Activated CD8-positive, alpha-beta memory T cell treated with anti-CD3 and anti-CD28 coated beads, Interleukin-2, amount 50 U/mL, for 4 hours (primary cell): ENCODE data around the gene ZNF557.

Source experiments
- DNase-seq: peaks from one replicate; pipeline ENCODE4 v3.0.0-alpha.2; 2020

The ZNF557 gene

GRCh38 chr19:7076151-7076550 is 6.6 kb downstream of the ZNF557 start:
- DNase-seq = no peak

DNA sequence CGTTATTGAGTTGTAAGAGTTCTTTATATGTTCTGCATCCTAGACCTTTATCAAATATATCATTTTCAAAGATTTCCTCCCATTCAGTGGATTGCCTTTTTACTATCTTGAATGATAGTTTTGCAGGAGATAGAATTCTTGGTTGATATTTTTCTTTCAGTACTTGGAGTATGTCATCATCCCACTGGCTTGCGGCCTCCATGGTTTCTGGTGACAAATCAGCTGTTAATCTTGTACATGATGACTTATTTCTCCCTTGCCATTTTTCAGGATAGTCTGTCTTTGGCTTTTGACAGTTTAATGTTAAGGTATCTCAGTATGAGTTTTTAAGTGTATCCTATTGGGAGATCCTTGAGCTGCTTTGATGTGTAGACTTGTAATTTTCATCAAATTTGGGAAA is 8.5 kb downstream of the ZNF557 start:
- no peak for DNase-seq

GRCh38 chr19:7083076-7083956 is 13.8 kb downstream of the ZNF557 start:
- DNase-seq = no peak

- no peak for DNase-seq
Observed at GRCh38 chr19:7088999-7089398, 19.5 kb downstream of the ZNF557 start.

- DNase-seq = no peak
Observed at GRCh38 chr19:7098096-7098495, 28.6 kb downstream of the ZNF557 start.

DNA sequence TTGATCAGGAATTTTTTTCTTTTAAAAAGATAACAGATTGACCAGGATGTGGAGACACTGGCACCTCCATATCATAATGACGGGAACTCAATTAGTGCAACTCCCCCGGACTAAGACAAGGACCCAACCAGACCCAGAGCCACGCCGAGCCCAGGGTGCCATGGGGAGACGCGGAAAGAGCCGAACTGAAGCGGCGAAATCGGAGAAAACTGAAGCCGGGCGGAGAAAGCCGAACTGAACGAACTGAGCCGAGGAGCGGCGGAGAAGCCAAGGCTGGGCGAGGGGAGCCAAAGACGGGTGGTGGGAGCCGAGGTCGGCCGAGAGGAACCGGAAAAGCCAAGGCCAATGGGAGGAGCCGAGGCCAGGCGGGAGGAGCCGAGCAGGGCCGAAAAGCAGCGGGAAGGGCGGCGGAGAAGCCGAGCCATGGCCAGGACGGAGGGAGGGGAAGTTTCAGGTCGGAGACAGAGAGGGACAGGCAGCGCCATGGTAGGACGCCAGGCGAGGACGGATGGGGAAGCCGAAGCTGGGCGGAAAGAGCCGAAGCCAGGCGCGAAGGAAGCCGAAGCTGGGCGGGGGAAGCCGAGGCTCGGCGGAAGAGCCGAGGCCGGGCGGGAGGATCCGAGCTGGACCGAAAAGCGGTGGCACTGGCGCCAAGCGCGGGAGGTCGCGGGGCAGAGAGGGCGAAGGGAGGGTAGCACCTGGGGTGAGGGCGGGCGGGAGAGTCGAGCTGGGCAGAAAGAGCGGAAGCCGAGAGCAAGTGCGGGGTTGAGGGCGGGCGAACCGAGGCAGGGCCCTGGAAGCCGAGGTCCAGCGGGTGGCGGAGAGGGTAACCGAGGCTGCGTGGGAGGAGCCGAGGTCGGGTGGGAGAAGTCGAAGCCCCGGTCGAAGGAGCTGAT is 29.4 kb downstream of the ZNF557 start:
- peak; percentile 89 for DNase-seq

DNA sequence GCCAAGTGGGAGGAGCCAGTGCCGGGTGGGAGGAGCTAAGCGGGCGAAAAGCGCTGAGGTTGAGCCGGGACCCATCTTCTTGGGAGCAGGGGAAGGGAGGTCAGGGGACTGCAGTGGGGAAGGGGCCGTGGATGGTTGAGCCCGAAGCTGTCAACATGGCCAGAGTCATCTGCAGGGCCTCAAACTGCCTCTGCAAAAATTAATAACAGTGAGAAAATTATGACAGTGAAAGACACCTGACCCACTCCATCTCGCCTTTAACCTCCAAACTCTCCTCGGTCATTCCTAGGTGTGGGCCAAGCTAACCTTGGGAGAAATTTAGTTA is 30.1 kb downstream of the ZNF557 start:
- no peak for DNase-seq

DNA sequence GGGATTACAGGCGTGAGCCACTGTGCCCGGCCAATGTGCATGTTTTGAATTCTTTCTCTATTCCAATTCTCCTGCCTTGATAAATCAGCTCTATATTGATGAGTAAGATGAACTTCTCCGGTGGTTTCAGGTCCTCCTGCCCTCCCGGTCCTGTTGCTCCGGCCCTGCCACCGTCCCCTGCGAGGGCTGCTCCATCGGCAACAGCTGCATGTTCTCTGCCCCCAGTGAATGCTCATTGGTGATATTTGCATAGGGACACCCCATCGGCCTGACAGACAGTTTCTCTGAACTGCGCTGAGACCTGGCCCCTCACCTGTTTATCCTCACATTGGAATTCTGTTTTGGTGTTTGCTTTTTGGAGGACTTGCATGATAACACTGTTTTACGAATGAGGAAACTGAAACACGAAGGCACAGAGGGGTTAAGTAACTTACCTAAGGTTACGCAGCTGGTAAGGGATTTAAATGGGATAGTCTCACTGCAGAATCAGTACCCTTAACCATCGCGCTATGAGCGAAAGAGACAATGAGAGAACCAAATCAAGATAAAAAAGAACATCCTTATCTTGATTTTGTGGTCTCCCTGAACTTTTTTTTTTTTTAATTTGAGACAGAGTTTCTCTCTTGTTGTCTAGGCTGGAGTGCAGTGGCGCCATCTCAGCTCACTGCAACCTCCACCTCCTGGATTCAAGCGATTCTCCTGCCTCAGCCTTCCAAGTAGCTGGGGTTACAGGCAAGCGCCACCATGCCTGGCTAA is 32.2 kb downstream of the ZNF557 start:
- DNase-seq = no peak

DNA sequence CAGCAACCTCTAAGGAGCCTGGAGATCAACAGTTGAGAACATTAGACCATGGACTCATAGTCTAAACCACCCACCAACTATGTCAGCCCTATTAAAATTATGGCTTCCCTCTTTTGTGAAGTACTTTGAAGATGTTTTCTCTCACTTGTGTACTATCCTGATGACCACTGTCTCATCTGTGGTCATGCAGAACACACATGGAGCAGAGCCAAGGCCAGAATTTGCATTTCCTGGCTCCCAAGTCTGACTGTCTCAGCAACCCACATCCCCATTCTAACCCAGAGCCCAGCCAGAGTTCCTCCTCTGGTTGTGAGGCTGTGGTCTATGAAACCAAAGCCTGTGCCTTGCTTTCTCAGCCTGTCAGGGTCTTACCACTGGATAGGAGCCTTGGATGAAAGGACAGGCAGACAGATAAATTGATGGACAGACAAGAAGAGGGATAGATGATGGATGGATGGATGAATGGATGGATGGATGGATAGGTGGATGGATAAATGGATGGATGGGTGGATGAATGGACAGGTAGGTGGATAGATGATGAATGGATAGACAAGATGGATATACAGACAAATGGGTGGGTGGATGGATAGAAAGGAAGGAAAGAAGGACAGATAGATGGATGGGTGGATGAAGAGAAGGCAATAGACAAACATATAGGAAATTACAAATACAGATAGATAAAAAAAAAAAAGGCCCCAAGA is 35.4 kb downstream of the ZNF557 start:
- no peak for DNase-seq

DNA sequence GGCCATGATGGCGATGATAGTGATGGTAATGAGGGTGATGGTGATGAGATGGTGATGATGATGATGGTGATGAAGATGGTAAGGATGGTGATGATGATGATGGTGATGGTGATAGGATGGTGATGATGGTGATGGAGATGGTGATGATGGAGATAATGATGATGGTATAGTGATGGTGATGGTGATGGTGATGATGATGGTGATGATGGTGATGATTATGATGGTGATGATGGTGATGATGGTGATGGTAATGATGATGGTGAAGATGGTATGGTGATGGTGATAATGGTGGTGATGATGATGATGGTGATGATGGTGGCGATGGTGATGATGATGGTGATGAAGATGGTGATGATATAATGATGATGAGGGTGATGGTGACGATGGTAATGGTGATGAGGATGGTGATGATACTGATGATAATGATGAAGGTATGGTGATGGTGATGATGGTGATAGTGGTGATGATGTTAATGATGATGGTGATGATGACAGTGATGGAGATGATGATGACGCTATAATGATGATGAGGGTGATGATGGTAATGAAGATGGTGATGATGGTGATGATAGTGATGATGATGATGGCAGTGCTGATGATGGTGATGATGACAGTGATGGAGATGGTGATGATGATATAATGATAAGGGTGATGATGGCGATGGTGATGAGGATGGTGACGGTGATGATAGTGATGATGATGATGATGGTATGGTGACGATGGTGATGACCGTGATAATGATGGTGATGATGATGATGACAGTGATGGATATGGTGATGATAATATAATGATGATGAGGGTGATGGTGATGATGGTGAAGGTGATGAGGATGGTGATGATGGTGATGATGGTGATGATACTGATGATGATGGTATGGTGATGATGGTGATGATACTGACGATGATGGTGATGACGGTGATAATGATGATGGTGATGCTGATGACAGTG is 37.5 kb downstream of the ZNF557 start:
- DNase-seq = no peak

GRCh38 chr19:7109678-7110289 is 40.3 kb downstream of the ZNF557 start:
- no peak for DNase-seq

GRCh38 chr19:7112675-7113074 is 43.2 kb downstream of the ZNF557 start:
- no peak for DNase-seq

DNA sequence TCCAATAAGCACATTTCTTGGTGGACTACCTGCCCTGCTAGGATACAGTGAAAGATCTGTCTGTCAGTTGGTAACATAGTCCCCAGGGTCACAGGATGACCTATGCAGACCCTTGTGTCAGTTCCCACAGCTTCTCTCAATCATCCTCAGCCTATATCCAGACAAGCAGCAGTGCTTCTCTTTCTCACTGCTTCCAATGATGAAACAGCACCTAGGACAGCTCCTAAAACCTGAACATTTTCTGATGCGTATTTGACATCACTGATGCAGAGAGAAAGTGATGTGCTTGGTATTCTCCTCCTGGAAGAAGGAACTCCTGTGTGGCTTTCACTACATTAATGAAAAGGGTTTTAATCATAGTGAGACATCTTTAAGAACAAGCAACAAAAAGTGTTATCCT is 43.7 kb downstream of the ZNF557 start:
- no peak for DNase-seq

DNA sequence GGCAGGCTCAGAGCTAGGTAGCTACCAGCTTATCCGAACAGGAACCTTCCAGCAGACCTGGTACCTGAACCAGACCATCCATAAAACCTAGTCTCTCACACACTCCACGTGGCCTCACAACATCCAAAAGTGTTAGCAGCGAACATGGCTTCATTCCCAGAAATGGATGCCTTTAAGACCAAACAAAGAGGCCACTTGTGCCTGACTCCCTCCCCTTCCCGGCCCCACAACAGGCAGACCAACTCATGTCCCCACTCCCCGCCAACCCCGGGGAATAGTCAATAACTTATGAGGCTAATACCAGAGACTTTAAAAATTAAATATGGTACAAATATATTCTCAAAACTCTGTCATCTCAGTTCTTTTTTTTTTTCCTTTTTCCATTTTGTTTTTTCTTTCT is 46.2 kb downstream of the ZNF557 start:
- no peak for DNase-seq

GRCh38 chr19:7117248-7117647 is 47.7 kb downstream of the ZNF557 start:
- DNase-seq = no peak

- no peak for DNase-seq
Observed at GRCh38 chr19:7119582-7119981, 50.1 kb downstream of the ZNF557 start.

GRCh38 chr19:7120499-7120898 is 51.0 kb downstream of the ZNF557 start:
- DNase-seq = no peak

- no peak for DNase-seq
Observed at GRCh38 chr19:7122701-7123100, 53.2 kb downstream of the ZNF557 start.

DNA sequence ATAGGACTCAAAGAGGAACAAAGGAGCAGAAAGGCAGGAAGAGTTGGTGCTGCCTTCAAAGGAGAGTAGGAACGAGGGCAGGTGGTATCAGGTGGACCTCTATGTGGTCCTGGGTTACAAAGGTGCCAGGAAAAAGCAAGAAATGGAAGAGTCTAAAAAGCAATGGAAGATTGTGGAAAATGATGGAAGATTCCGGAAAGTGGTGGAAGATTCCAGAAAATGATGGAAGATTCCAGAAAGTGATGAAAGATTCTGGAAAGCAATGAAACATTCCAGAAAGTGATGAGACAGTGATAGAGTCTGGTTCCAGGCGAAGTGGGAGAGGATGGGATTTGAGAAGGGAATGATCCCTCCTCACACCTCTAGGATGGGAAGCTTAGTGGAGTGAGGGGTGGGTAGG is 55.3 kb downstream of the ZNF557 start:
- no peak for DNase-seq

GRCh38 chr19:7125221-7125620 is 55.7 kb downstream of the ZNF557 start:
- DNase-seq = no peak

- DNase-seq = no peak
Observed at GRCh38 chr19:7126132-7126531, 56.6 kb downstream of the ZNF557 start.
